Right ventricle myocardium inferior (tissue), 1 donor: ENCODE results near the gene ECEL1. TPM values are rescaled to one million over a fixed set of nuclear protein-coding genes. Genes with fewer than 3 reads are reported as not detected.

Experiments used
- ATAC-seq: fragments of 200-7000 bp; cut with Tn5 transposase; one replicate; pipeline ENCODE4 v1.9.1; 2020; ENCODE audit warnings: mild to moderate bottlenecking, moderate library complexity
- DNase-seq: peaks from one replicate; pipeline ENCODE4 v3.0.0; 2021; ENCODE audit errors: missing footprints
- intact Hi-C: fragments of 100-400 bp; cut with DNase I; formaldehyde crosslinking; loops from one replicate; pipeline ENCODE4 v1.11.0; 2022
- total RNA-seq: library from RNA; stranded (reverse); fragmentation: NEBNext Ultra II Directional; extraction: Animal tissue kit (Norgen Biotek cat#: 25700); gene quantifications from one replicate; pipeline ENCODE4 v1.2.1, GENCODE V29; 2021
- donor health status: DM: no; HTN: yes; CAD: no; lungs with severe emphysema.

Gene ECEL1
- total RNA-seq, 1 donor from 2014 or later: not detected

DNA sequence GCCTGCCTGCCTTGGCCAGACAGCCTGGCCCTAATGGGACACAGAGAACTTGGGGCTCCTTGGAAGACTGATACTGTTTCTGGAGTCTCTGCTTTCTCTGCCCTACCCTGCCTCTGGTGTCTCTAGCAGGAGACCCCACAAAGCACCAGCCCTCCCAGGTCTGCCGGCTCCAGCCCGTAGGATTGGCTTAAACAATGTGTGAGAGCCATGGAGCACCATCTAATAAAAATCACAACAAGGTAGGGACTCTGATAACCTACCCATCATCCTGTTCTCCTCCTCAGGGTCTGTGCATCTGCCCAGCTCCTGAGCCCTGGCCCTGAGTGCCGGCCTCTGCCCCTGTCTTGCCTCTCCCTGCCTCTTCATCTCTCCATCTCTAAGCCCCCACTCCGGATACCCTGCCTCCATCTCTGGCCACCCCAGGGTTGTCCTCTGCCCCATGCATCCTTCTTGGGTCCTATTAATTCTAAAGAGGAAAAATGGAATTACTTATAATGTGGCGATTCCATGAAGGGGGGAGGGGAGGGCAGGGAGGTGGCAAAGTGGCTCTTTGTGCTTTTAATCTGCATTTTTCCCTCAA is 1.2 kb upstream of the ECEL1 start:
- DNase-seq (no peak), ATAC-seq (no peak)
- intact Hi-C loops: no loop called here

DNA sequence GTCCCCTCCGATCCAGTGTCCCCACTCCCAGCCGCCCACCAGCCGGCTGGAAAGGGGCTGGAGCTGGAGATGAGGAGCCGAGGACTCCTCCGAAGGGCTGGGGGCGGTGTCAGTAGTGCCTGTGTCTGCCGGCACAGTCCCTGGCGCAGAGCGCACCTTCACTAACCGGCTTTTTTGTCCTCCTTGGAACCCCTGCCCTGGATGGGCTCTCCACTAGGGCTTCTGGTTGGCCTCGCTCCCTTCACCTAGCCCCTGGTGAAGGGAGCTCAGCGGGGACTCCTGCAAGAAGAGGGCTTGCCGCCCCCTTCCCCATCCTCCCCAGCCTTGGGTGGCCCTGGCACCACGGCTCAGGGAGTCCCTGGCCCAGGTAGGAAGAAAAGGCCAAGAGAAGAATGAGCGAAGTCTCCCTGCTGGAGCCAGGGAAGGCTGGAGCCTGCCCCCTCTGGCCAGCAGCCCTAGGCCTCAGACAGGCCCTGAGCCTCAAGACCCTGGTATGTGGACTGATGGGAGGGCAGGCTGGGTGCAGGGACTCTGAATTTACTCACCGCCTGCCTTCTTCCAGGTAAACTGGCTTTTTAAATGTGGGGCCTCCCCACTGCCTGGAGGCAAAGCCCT is 570 bp upstream of the ECEL1 start:
- intact Hi-C loops: no loop called here
- ATAC-seq (no peak), DNase-seq (no peak)

DNA sequence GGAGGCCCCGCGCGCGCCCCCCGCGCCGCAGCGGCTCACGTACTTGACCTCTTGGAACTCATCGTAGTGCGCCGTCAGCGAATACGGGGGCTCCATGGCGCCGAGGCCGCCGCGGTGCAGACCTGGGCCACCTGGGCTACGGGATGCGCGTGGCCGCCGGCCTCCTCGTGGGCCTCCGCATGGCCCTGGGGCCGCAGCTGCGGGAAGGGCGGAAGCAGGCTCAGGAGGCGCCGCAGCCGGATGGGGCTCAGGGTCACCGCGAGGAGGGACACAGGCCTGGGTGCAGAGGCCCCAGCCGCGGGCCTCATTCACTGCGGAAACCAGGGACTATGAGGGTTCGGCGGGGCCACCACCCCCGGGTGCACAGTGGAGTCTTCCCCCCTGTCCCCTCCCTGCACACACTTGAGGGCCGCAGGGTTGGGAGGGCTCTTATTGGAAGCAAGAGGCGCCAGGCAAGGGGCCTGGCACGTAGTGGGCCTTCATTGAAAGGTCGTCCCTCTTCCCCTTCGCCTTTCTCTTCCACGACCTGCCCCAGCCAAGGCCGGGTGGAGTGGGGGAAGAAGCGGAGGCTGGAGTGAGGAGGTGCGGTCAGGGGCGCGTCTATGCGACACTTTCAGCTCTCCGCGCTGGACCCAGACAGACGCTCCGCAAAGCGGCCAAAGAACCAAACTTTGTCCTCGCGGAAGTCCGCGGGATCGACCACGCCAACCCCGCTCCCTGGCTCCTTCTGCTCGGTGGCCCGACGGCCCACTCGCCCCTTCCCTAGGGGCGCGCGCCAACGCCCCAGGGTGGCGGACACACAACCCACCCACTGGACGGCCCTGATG is 863 bp downstream of the ECEL1 start:
- no peak for DNase-seq
- ATAC-seq: no peak
- intact Hi-C loops: no loop called here

DNA sequence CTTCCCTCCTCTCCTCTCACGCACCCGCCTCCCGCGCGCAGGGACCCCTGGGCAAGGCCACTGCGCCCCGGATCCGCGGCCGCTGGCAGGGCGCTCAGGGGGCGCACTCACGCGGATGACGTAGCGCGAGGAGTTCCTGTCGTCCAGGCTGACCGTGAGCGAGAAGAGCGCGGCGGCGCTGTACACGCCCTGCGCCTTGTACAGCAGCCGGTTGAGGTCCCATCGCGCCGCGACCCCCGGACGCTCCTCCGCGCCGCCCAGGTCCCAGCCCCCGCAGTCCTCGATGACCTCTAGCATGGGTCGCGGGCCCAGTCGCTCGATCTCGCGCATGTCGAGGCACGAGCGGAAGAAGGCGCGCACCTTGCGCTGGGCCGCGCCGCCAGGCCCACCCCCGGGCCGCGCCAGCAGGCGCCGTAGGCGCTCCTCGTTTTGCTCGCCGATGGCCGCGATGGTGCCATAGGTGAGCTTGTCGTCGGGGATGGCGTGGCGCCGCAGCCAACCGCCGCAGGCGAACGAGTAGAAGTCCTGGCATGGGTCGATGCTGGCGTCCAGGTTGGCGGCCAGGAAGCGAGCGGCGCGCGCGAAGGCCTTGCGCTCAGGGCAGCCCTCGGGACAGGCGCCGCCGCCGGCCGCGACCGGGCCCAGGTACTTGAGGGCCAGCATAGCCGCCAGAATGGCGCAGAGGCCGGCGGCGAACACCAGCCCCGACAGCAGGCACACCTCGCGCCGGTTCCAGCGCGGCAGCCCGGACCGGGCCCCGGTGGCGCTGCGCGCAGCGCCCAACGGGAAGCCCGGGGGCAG is 1.7 kb downstream of the ECEL1 start:
- intact Hi-C loops: no loop called here
- no peak for ATAC-seq
- no peak for DNase-seq

DNA sequence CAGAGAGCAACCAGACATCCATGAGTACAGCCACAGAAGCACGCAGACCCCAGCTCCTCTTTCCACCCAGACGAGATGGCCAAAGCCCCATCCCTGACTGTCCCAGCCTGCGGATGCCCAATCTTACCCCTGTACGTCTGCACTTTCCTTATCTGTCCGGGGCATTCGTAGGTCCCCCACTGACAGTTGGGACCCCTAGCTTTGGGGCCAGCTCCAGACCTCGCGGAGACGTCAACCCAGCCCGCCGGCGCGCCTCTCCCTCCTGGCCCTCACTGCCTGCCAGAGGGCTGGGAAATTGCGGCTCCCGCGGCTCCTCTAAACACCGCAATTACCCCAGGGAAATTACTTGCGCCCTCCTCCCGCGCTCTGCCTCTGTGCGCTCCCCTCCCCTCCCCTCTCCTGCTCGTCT is 2.3 kb downstream of the ECEL1 start:
- ATAC-seq: no peak
- intact Hi-C loops: no loop called here
- DNase-seq: no peak

DNA sequence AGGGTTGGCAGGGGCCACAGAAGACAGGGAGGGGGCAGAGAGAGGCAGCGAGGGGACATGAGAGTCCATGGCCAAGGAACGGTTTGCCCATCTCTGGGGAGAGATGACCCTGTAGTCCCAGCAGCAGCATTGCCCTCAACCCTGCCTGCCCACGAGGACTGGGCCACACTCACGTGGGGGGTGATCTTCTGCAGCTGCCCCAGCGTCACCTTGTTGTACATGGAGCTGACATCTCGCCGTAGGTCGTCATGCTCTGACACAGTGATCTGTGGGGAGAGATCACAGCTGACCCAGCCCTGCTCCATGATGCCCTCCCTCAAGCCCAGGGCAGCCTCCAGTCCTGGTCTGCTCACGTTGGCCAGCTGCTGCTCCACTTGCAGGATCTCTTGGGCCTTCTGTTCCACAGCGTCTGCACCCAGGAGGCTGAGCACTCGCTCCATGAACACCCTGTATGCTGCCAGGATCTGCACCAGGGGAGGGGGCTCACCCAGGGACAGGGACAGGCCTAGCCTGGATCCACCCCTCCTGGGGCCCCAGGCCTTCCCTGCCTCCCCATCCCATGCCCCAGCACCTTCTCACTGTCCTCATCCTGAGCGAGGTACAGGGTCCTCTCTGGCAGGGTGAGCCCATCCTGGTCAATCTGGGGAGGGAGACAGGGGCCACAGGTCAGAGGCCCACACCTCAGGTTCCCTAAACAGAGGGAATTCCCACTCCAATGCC is 2.8 kb downstream of the ECEL1 start:
- DNase-seq (no peak), ATAC-seq (no peak)
- intact Hi-C loops: no loop called here

DNA sequence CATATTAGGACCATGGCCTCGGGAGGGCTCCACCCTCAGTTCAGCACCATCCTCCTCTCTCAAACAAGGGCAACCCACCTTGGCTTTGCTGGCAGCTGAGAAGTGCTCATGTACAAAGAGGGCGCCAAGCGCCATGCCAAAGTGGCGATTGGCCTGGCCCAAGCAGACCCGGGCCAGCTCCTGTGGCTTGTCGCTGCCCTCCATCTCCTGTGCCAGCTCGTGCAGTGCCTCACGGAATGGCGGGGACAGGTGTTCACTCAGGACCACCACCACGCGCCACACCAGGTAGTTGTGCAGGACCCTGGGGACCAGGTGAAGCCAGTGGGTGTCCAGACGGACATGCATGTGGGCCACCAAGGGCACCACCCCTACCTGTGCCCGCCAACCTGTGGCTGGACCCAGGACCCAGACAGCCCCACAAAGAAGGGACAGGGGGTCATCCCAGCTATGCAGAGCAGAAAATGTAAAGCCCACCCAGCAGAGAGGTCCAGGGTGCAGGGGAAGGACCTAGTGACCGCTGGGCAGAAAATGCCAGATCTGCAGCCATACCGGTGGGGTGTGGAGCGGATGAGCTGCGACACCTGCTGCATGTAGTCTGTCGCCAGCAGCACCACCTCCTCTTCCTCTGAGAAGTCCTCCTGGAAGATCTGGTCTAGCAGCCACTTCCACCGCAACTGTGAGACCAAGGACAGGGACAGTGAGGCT is 3.6 kb downstream of the ECEL1 start:
- intact Hi-C loops: no loop called here
- no peak for ATAC-seq
- DNase-seq: no peak

DNA sequence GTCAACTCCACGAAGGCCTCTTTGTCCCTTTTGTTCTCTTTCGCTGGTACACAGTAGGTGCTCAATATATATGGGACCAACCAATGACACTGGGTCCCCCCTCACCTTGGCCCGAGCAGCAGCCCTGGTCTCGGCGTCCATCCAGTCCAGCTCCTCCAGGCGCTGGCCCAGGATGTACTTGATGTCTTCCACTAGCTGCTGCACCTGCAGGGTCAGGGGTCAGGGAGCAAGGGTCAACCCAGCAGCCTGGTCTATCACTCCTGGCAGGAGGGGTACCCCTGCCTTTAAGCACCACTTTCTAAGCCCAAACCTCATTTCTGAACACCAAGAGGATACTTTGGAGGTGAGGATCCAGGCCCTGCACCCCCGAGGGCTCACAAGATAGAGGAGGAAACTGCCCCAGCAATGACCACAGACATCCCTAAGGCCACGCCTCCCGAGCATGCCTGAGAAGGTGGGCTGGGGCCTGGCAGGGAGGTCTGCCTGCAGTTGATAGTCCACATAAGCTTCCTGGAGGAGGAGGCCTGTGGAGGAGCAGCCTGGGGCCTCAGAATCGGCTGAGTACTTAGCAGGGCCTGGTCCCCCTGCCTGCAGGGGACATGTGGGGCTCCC is 4.2 kb downstream of the ECEL1 start:
- DNase-seq (no peak), ATAC-seq (no peak)
- intact Hi-C loops: no loop called here

DNA sequence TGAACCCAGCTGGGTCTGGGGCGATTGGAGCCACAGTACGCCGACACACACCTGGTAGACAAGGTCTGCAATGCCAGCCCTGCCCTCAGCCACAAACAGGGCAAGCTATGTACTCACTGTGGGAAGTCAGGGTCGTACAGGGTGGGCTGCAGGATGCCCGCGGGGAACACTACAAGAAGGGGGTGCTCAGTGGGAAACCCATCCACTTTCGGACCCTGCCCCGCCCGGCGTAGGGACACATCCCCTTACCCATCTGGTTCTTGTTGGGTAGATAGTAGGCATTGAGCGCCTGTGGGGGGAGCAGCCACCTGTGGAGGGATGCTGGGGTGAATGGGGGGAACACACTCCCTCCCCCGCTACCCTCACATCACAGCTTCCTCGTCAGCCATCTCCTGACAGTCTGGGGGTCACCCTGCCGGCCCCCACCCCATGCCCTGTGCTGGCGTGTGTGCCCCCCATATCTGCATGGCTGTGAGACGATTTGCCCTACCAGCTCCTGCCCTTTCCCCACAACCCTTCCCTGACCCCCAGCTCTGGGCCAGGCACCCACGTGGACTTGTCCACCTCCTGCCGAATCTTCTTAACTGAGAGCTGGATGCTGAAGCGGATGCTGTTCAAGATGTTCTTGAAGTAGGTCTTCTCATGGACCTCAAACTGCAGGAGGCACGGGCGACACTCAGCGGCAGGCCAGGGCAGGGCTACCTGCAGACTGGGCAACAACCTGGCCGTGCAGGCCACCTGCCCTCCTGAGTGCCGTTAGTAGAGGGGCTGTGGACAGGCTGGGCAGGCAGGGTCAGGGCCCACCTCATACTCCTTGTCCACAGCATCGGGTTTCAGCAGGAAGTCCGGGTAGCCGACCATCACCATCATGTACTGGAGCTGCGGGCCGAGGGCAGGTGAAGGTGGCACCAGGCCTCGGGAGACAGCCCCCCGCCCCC is 5.1 kb downstream of the ECEL1 start:
- intact Hi-C loops: no loop called here
- DNase-seq: no peak
- ATAC-seq: no peak

DNA sequence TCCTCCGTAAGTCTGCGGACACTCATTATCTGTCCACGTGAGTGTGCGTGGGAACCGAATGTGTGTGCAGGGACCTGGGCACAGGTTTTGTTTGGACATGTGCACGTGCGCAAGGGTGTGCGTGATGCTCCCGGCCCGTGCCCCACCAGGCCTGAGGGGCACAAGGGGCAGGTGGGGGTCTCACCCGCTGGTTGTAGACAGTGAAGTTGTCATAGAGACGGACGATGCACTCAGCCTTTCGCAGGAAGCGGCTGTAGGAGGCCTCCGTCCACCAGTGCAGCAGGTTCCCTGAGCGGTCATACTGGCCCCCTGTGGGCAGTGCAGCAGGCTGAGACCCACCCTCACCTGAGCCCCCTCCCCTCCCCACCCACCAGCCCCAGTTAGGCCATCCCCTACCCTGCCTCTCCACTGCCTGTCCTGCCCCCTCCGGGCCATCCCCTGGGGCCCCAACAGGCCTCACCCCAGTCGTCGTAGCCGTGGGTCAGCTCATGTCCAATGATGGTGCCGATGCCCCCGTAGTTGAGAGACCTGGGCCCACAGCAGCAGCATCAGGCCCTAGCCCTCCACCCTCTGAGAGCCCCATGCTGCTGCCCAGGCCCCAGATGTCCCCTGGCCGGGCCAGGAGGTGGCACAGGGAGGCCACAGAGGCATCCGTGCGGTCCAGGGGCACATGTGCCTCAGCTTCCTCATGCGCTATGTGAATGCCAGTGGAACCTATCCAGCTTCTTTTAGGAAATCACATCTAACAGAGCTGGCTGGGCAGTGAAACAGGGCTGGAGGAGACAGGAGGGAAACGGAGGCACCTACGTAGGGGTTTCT is 6.1 kb downstream of the ECEL1 start:
- DNase-seq (no peak), ATAC-seq (no peak)
- intact Hi-C loops: no loop called here

DNA sequence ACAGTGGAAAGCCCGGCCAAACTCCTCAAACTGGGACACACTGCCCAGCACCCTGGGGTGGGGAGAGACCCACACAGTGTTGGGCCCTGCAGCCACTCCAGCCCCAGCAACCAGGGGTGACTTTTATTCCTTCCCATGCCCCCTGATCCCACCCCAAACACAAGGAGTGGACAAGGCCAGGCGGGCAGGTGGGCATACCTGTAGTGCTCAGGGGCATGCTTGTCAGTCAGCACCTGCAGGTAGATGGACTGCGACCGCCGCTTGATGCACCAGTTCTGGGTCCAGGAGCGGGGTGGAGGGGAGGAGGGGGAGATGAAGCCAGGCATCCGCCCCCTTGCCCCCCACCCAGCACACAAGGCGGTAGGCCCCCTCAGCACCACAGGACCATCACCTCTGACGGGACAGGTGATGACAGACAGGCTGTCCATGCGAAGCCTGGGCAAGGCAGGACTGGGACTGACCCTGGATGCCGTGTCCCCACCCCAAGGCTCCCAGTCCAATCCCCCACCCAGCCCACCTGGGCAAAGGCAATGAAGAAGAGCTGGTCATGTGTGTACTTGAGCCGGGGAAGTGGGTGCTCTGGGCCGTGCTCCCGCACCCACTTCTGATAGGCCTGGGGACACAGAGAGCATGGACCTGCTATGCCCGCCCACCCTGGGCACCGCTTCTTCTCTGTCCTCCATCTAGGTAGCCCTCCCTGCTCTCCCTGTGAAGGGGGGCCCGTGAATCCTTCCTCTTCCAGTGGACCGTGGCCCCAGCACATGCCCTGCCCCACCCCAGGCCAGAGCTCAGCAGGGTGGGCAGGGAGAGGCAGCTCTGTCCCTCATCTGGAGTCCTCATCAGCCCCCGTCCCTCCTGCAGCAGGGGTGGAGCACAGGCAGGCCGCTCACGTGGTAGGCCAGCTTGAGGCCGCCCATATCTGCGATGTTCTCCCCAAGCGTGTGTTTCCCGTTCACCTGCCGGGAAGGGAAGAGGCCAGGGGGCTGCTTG is 7.1 kb downstream of the ECEL1 start:
- ATAC-seq (no peak), DNase-seq (no peak)
- intact Hi-C loops: no loop called here

DNA sequence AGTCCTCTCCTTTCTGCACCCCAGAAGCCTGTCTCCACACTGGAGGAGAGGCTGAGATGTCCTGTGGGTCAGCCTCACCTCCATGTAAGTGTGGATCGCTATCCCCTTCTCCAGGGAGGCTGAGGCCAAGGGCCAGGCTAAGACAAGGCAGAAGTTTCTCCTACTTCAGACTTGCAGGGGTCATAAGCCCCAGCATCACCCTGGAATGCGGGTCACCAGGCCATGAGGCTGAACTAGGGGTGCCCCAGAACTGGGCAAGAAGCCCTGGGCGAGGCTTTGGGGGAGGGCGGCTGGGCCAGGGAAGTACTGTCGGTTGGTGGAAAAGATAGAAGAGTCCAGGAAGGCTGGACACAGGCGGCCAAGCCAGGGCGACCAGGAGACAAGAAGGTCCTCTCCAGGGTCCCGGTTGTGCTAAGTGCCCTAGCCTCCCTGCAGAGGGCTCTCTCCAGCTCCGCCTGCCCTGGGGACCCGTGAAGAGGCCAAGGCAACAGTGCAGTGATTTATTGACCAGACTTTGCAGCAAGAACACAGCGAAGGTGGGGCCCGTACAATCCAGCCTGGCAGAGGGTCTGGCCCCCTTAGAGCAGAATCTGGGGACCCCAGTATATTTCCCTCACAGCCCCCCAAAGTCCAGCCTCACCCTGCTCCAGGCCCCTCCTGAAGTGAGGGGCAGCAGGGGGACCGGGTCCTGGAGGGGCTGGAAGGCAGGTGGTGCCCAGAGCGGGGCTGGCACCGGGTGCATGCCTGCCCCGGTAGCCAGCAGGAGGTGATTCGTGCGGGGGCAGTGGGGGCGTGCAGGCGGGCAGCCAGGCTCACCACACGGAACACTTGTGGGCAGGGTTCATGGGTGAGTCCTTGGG is 8.1 kb downstream of the ECEL1 start:
- DNase-seq (no peak), ATAC-seq (no peak)
- intact Hi-C loops: no loop called here

DNA sequence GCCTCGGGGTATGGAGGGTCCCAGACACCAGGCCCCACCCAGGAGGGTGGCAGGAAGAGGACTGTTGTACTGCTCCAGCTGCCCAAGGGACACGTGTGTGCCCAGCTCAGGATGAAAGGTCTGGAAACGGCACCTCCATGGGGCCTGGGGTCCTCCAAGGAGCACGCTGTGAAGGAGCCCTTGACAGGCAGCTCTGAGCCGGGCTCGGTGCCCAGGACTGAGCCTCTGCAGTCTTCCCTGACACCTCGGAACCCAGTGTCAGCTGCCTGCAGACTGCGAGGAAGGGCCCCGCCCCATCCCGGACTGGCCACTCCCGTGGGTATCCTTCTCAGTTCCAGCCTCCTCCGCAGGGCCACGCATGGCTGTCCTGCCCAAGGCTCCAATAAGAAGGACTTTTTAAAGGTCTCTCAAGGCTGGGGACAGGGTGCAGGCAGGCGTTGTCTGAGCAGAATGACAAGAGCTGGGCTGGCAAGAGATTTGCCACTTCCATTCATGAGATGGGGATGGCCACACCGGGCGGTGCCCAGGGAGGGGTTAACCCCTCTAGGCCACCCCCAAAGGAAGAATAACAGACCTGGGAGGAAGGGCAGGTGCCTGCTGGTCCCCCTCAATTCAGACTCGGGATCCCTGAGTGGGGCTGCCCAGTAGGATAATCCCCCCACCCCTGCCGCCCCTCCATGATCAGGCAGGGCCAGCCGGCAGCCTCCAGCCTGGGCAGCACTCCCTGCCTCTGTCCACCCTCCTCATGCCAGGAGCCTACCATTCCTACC is 8.9 kb downstream of the ECEL1 start:
- no peak for DNase-seq
- no peak for ATAC-seq
- intact Hi-C loops: no loop called here
